WTC11 (cell line): Measurements from ENCODE around the gene ZBTB6. TPM values are rescaled to one million over a fixed set of nuclear protein-coding genes. Genes with fewer than 3 reads are reported as not detected.

Experiments used
- ATAC-seq: fragments of 200-7000 bp; cut with Tn5 transposase; 2 replicates; pipeline ENCODE4 v1.10.0; 2021; ENCODE audit warnings: mild to moderate bottlenecking, moderate library complexity
- CTCF ChIA-PET: fragments of 300-600 bp; sonication (Branson Sonifier 250); formaldehyde crosslinking; loops from one replicate; lab custom pipeline; 2021; ENCODE audit warnings: antibody characterized with exemption; lab: Charles Lee
- POLR2A ChIA-PET: fragments of 350-600 bp; sonication (Branson Sonifier 250); formaldehyde crosslinking; loops from one replicate; lab custom pipeline; 2021; ENCODE audit warnings: antibody characterized with exemption; lab: Charles Lee
- DNase-seq: peaks from one replicate; pipeline ENCODE4 v3.0.0; 2021; ENCODE audit warnings: low spot score
- H3K27ac Mint-ChIP-seq: 2 replicates; pipeline ENCODE4 v1.8.0; 2021; ENCODE audit warnings: mixed read lengths
- H3K27me3 Mint-ChIP-seq: 2 replicates; pipeline ENCODE4 v1.8.0; 2021; ENCODE audit warnings: low read depth, mild to moderate bottlenecking, moderate library complexity, mixed read lengths
- H3K36me3 Mint-ChIP-seq: 2 replicates; pipeline ENCODE4 v1.8.0; 2021; ENCODE audit warnings: mixed read lengths
- H3K4me1 Mint-ChIP-seq: 2 replicates; pipeline ENCODE4 v1.8.0; 2022; ENCODE audit warnings: mixed read lengths
- H3K4me3 Mint-ChIP-seq: 2 replicates; pipeline ENCODE4 v1.8.0; 2021; ENCODE audit warnings: mild to moderate bottlenecking, moderate library complexity, mixed read lengths
- H3K9me3 Mint-ChIP-seq: 2 replicates; pipeline ENCODE4 v1.8.0; 2021; ENCODE audit warnings: mixed read lengths
- ATF1 ChIP-seq: sonication (generic); formaldehyde crosslinking; IDR thresholded peaks from 2 replicates; pipeline ENCODE4 v1.8.1; 2023; ENCODE audit warnings: mild to moderate bottlenecking, moderate library complexity, missing genetic modification reagents
- CREB1 ChIP-seq: sonication (generic); formaldehyde crosslinking; IDR thresholded peaks from 2 replicates; pipeline ENCODE4 v1.8.0; 2023; ENCODE audit warnings: mild to moderate bottlenecking, missing genetic modification reagents
- EMX1 ChIP-seq: fragments of 250-450 bp; sonication (Bioruptor Pico); IDR thresholded peaks from 2 replicates; pipeline ENCODE4 v1.8.0; 2021; ENCODE audit warnings: mild to moderate bottlenecking
- ETV6 ChIP-seq: sonication (generic); formaldehyde crosslinking; IDR thresholded peaks from 2 replicates; pipeline ENCODE4 v1.8.1; 2022; ENCODE audit warnings: mild to moderate bottlenecking, missing genetic modification reagents
- HMGA2 ChIP-seq: fragments of 250-450 bp; sonication (Bioruptor Pico); IDR thresholded peaks from 2 replicates; pipeline ENCODE4 v1.4.0; 2021; ENCODE audit warnings: mild to moderate bottlenecking, moderate library complexity
- IRF2 ChIP-seq: sonication (generic); formaldehyde crosslinking; IDR thresholded peaks from 2 replicates; pipeline ENCODE4 v1.8.0; 2022; ENCODE audit warnings: low read depth, missing genetic modification reagents, borderline replicate concordance
- JAZF1 ChIP-seq: fragments of 250-450 bp; sonication (Bioruptor Pico); IDR thresholded peaks from 2 replicates; pipeline ENCODE4 v1.9.0; 2021; ENCODE audit warnings: moderate library complexity, mild to moderate bottlenecking, inconsistent platforms
- JUN ChIP-seq: sonication (generic); formaldehyde crosslinking; IDR thresholded peaks from 2 replicates; pipeline ENCODE4 v1.8.0; 2023; ENCODE audit warnings: mild to moderate bottlenecking, missing genetic modification reagents
- KAT7 ChIP-seq: sonication (generic); formaldehyde crosslinking; IDR thresholded peaks from 2 replicates; pipeline ENCODE4 v1.8.1; 2023; ENCODE audit warnings: missing genetic modification reagents, mild to moderate bottlenecking, borderline replicate concordance
- MYBL2 ChIP-seq: sonication (generic); formaldehyde crosslinking; IDR thresholded peaks from 2 replicates; pipeline ENCODE4 v1.8.1; 2023; ENCODE audit warnings: mild to moderate bottlenecking, moderate library complexity, missing genetic modification reagents
- NFE2L1 ChIP-seq: sonication (generic); formaldehyde crosslinking; IDR thresholded peaks from 2 replicates; pipeline ENCODE4 v1.8.1; 2023; ENCODE audit warnings: missing genetic modification reagents
- NR1H2 ChIP-seq: sonication (generic); formaldehyde crosslinking; IDR thresholded peaks from 2 replicates; pipeline ENCODE4 v1.9.0; 2021; ENCODE audit warnings: mild to moderate bottlenecking, moderate library complexity, missing genetic modification reagents
- NR3C1 ChIP-seq: sonication (generic); formaldehyde crosslinking; conservative IDR thresholded peaks from 2 replicates; pipeline ENCODE4 v1.8.1; 2023; ENCODE audit warnings: low read depth, mild to moderate bottlenecking, missing genetic modification reagents
- PRRX2 ChIP-seq: fragments of 250-450 bp; sonication (Bioruptor Pico); IDR thresholded peaks from 2 replicates; pipeline ENCODE4 v1.8.0; 2021; ENCODE audit warnings: mild to moderate bottlenecking
- RELA ChIP-seq: sonication (generic); formaldehyde crosslinking; IDR thresholded peaks from 2 replicates; pipeline ENCODE4 v1.8.1; 2022; ENCODE audit warnings: missing genetic modification reagents, mild to moderate bottlenecking, borderline replicate concordance
- SMAD3 ChIP-seq: sonication (generic); formaldehyde crosslinking; IDR thresholded peaks from 2 replicates; pipeline ENCODE4 v1.8.0; 2022; ENCODE audit warnings: missing genetic modification reagents, mild to moderate bottlenecking, borderline replicate concordance
- SMAD4 ChIP-seq: sonication (generic); formaldehyde crosslinking; IDR thresholded peaks from 2 replicates; pipeline ENCODE4 v1.8.0; 2022; ENCODE audit warnings: mild to moderate bottlenecking, missing genetic modification reagents
- TP53 ChIP-seq: sonication (generic); formaldehyde crosslinking; IDR thresholded peaks from 2 replicates; pipeline ENCODE4 v1.8.1; 2023; ENCODE audit warnings: mild to moderate bottlenecking, missing genetic modification reagents
- ZNF232 ChIP-seq: sonication (generic); formaldehyde crosslinking; IDR thresholded peaks from 2 replicates; pipeline ENCODE4 v1.8.0; 2022; ENCODE audit warnings: mild to moderate bottlenecking, missing genetic modification reagents
- ZNF263 ChIP-seq: sonication (generic); formaldehyde crosslinking; IDR thresholded peaks from 2 replicates; pipeline ENCODE4 v1.8.1; 2022; ENCODE audit warnings: low read depth, mild to moderate bottlenecking, moderate library complexity, missing genetic modification reagents
- ZNF396 ChIP-seq: fragments of 250-450 bp; sonication (Bioruptor Pico); IDR thresholded peaks from 2 replicates; pipeline ENCODE4 v1.8.0; 2021; ENCODE audit warnings: mild to moderate bottlenecking, moderate library complexity, borderline replicate concordance
- total RNA-seq: library from RNA; stranded (reverse); gene quantifications from 3 replicates; pipeline ENCODE4 v1.2.3, GENCODE V29; 2021
- TF ChIP-seq, protein P1 (sequence below): sonication (generic); formaldehyde crosslinking; IDR thresholded peaks from 2 replicates; pipeline ENCODE4 v1.8.1; 2023; ENCODE audit warnings: mild to moderate bottlenecking, missing genetic modification reagents, borderline replicate concordance
- TF ChIP-seq, protein P2 (sequence below): sonication (generic); formaldehyde crosslinking; IDR thresholded peaks from 2 replicates; pipeline ENCODE4 v1.8.1; 2022; ENCODE audit warnings: low read depth, mild to moderate bottlenecking, moderate library complexity, missing genetic modification reagents, borderline replicate concordance
- TF ChIP-seq, protein P3 (sequence below): sonication (generic); formaldehyde crosslinking; IDR thresholded peaks from 2 replicates; pipeline ENCODE4 v1.8.0; 2022; ENCODE audit warnings: mild to moderate bottlenecking, missing genetic modification reagents
- TF ChIP-seq, protein P4 (sequence below): fragments of 250-450 bp; sonication (Bioruptor Pico); IDR thresholded peaks from 2 replicates; pipeline ENCODE4 v1.8.0; 2021; ENCODE audit warnings: mild to moderate bottlenecking
- TF ChIP-seq, protein P5 (sequence below): sonication (generic); formaldehyde crosslinking; IDR thresholded peaks from 2 replicates; pipeline ENCODE4 v1.8.0; 2023; ENCODE audit warnings: missing genetic modification reagents
- TF ChIP-seq, protein P6 (sequence below): sonication (generic); formaldehyde crosslinking; IDR thresholded peaks from 2 replicates; pipeline ENCODE4 v1.8.1; 2023; ENCODE audit warnings: mild to moderate bottlenecking, moderate library complexity, missing genetic modification reagents

ZBTB6 gene
- total RNA-seq, 1 experiment from 2014 or later = 9.0 TPM

DNA sequence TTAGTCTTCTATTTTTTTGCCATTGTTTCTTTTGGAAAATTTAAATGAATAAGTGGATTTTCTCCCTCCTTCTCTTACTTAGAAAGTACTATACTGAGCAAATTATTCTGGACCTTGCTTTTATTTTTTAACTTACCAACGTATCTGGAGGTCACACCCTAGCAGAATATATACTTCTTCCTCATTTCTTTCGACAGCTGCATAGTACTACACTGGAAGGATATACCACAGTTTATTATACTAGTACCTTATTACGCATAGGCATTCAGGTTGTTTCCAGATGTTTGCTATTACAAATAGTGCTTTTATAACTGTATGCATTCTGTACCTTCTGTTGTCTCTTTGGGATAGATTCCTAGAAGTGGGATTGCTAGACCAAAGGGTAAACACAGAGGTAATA, 24.6 kb downstream of the ZBTB6 start (continued):
- TF ChIP-seq, protein P1, sequence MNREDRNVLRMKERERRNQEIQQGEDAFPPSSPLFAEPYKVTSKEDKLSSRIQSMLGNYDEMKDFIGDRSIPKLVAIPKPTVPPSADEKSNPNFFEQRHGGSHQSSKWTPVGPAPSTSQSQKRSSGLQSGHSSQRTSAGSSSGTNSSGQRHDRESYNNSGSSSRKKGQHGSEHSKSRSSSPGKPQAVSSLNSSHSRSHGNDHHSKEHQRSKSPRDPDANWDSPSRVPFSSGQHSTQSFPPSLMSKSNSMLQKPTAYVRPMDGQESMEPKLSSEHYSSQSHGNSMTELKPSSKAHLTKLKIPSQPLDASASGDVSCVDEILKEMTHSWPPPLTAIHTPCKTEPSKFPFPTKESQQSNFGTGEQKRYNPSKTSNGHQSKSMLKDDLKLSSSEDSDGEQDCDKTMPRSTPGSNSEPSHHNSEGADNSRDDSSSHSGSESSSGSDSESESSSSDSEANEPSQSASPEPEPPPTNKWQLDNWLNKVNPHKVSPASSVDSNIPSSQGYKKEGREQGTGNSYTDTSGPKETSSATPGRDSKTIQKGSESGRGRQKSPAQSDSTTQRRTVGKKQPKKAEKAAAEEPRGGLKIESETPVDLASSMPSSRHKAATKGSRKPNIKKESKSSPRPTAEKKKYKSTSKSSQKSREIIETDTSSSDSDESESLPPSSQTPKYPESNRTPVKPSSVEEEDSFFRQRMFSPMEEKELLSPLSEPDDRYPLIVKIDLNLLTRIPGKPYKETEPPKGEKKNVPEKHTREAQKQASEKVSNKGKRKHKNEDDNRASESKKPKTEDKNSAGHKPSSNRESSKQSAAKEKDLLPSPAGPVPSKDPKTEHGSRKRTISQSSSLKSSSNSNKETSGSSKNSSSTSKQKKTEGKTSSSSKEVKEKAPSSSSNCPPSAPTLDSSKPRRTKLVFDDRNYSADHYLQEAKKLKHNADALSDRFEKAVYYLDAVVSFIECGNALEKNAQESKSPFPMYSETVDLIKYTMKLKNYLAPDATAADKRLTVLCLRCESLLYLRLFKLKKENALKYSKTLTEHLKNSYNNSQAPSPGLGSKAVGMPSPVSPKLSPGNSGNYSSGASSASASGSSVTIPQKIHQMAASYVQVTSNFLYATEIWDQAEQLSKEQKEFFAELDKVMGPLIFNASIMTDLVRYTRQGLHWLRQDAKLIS (CRISPR knock-in tag) = no peak
- TF ChIP-seq, protein P2, sequence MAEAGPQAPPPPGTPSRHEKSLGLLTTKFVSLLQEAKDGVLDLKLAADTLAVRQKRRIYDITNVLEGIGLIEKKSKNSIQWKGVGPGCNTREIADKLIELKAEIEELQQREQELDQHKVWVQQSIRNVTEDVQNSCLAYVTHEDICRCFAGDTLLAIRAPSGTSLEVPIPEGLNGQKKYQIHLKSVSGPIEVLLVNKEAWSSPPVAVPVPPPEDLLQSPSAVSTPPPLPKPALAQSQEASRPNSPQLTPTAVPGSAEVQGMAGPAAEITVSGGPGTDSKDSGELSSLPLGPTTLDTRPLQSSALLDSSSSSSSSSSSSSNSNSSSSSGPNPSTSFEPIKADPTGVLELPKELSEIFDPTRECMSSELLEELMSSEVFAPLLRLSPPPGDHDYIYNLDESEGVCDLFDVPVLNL (CRISPR knock-in tag) = no peak
- TF ChIP-seq HMGA2 (CRISPR knock-in tag) (no peak), EMX1 (CRISPR knock-in tag) (no peak), IRF2 (CRISPR knock-in tag) (no peak)

DNA sequence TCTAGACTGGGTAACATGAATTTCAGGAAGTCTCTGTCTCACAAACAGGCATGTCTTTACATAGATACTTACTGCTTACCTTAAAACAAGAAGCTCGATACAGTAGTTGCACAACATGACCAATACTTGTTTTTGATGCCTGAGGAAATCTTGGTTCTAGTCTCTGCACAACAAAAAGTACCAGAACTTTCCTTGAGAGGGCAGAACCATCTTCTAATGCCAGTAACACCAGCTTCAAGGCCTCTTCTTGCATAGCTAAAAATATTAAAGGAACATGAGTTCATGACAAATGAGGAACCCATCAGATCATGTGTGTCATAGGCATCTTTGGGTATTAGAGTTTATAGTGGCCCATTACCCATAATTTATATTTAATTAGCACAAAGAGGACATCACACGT, 30.0 kb downstream of the ZBTB6 start:
- DNase-seq = no peak
- no peak for ATAC-seq
- no peak overlapping the region for H3K4me3 Mint-ChIP-seq
- POLR2A ChIA-PET = no interaction called here
- H3K36me3 Mint-ChIP-seq = peaks cover 45% of the 10 kb centered on the region
- H3K9me3 Mint-ChIP-seq = no peaks in the 10 kb centered on the region
- no peak overlapping the region for H3K27ac Mint-ChIP-seq
- no peaks in the 10 kb centered on the region for H3K4me1 Mint-ChIP-seq
- TF ChIP-seq PRRX2 (no peak), ETV6 (no peak), MYBL2 (no peak), RELA (CRISPR knock-in tag) (no peak), NFE2L1 (CRISPR knock-in tag) (no peak), ATF1 (no peak), JAZF1 (CRISPR knock-in tag) (no peak), ZNF263 (CRISPR knock-in tag) (no peak), SMAD3 (CRISPR knock-in tag) (no peak), CREB1 (no peak), HMGA2 (CRISPR knock-in tag) (no peak), TP53 (CRISPR knock-in tag) (no peak)
- TF ChIP-seq, protein P3, sequence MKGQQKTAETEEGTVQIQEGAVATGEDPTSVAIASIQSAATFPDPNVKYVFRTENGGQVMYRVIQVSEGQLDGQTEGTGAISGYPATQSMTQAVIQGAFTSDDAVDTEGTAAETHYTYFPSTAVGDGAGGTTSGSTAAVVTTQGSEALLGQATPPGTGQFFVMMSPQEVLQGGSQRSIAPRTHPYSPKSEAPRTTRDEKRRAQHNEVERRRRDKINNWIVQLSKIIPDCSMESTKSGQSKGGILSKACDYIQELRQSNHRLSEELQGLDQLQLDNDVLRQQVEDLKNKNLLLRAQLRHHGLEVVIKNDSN (CRISPR knock-in tag) = no peak
- TF ChIP-seq, protein P4, sequence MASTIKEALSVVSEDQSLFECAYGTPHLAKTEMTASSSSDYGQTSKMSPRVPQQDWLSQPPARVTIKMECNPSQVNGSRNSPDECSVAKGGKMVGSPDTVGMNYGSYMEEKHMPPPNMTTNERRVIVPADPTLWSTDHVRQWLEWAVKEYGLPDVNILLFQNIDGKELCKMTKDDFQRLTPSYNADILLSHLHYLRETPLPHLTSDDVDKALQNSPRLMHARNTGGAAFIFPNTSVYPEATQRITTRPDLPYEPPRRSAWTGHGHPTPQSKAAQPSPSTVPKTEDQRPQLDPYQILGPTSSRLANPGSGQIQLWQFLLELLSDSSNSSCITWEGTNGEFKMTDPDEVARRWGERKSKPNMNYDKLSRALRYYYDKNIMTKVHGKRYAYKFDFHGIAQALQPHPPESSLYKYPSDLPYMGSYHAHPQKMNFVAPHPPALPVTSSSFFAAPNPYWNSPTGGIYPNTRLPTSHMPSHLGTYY (CRISPR knock-in tag) = no peak
- TF ChIP-seq, all 79 proteins: peak for 0
- CTCF ChIA-PET = no interaction called here
- no peaks in the 10 kb centered on the region for H3K27me3 Mint-ChIP-seq

DNA sequence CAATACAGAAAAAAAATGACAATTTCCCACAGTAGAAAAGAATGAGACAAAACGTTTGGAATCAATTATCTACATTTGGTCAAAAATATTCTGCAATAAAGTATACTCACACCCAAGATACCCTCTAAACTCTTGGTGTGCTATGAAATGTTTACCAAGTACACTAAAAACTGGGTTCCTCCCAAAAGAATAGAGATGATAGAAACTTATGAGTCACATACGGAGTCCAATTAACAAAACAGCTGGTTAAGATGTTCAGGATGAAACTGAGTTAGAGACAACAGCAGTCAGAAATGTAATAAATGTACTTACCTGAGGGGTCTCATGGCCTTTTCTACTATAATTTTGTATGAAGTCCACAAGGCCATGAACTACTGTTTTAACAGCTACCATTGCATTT, 33.7 kb downstream of the ZBTB6 start:
- no peak overlapping the region for H3K27ac Mint-ChIP-seq
- no peaks in the 10 kb centered on the region for H3K27me3 Mint-ChIP-seq
- ChIA-PET CTCF (no interaction called here), POLR2A (no interaction called here)
- no peaks in the 10 kb centered on the region for H3K4me1 Mint-ChIP-seq
- H3K36me3 Mint-ChIP-seq = peaks cover 69% of the 10 kb centered on the region
- H3K9me3 Mint-ChIP-seq = no peaks in the 10 kb centered on the region
- DNase-seq = no peak
- ATAC-seq = no peak
- no peak overlapping the region for H3K4me3 Mint-ChIP-seq
- TF ChIP-seq NR3C1 (no peak), SMAD4 (CRISPR knock-in tag) (no peak), ZNF396 (CRISPR knock-in tag) (no peak), ZNF232 (CRISPR knock-in tag) (no peak), KAT7 (CRISPR knock-in tag) (no peak), MYBL2 (no peak), NR1H2 (no peak), JUN (CRISPR knock-in tag) (no peak), ZNF263 (CRISPR knock-in tag) (no peak), EMX1 (CRISPR knock-in tag) (no peak)
- TF ChIP-seq, protein P5, sequence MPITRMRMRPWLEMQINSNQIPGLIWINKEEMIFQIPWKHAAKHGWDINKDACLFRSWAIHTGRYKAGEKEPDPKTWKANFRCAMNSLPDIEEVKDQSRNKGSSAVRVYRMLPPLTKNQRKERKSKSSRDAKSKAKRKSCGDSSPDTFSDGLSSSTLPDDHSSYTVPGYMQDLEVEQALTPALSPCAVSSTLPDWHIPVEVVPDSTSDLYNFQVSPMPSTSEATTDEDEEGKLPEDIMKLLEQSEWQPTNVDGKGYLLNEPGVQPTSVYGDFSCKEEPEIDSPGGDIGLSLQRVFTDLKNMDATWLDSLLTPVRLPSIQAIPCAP (CRISPR knock-in tag) = no peak
- TF ChIP-seq, protein P6, sequence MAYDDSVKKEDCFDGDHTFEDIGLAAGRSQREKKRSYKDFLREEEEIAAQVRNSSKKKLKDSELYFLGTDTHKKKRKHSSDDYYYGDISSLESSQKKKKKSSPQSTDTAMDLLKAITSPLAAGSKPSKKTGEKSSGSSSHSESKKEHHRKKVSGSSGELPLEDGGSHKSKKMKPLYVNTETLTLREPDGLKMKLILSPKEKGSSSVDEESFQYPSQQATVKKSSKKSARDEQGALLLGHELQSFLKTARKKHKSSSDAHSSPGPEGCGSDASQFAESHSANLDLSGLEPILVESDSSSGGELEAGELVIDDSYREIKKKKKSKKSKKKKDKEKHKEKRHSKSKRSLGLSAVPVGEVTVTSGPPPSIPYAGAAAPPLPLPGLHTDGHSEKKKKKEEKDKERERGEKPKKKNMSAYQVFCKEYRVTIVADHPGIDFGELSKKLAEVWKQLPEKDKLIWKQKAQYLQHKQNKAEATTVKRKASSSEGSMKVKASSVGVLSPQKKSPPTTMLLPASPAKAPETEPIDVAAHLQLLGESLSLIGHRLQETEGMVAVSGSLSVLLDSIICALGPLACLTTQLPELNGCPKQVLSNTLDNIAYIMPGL (CRISPR knock-in tag) = no peak
